ENCODE measurements around the gene GJB5.
A peak's percentile ranks its signal among the peaks of the same experiment; 100 is the strongest.
"Not testable (repeated sequence)": the region's sequence is repeated elsewhere in the genome, so short reads cannot be mapped to it uniquely, and the experiment has no call there.

GJB5 gene

DNA sequence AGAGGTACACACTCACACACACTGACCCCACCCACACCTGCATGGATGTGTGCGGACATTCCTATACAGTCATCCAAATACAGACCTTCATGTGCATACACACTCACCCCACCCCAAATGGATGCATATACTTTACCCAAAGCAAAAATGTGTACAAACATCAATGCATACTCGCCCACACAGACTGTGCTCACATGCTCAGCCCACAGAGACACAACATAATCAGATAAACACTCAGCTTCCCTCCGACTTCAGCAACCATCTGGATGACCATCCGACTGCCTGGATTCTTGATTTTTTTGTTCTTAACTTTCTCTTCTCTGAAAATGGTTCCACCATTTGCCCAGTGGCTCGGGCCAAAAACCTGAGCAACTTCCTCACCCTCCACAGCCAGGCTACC lies 24.4 kb upstream of the GJB5 start:
- no peak for DNase-seq (ENCODE audit: low read depth)
- TF ChIP-seq, protein P1, sequence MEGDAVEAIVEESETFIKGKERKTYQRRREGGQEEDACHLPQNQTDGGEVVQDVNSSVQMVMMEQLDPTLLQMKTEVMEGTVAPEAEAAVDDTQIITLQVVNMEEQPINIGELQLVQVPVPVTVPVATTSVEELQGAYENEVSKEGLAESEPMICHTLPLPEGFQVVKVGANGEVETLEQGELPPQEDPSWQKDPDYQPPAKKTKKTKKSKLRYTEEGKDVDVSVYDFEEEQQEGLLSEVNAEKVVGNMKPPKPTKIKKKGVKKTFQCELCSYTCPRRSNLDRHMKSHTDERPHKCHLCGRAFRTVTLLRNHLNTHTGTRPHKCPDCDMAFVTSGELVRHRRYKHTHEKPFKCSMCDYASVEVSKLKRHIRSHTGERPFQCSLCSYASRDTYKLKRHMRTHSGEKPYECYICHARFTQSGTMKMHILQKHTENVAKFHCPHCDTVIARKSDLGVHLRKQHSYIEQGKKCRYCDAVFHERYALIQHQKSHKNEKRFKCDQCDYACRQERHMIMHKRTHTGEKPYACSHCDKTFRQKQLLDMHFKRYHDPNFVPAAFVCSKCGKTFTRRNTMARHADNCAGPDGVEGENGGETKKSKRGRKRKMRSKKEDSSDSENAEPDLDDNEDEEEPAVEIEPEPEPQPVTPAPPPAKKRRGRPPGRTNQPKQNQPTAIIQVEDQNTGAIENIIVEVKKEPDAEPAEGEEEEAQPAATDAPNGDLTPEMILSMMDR (IDR thresholded peaks at IDR 0.05; ENCODE audit: insufficient read depth, low read depth, low read length, missing control alignments): no peak
- no peak overlapping the region for H3K4me3 ChIP-seq (ENCODE audit: low read length)

DNA sequence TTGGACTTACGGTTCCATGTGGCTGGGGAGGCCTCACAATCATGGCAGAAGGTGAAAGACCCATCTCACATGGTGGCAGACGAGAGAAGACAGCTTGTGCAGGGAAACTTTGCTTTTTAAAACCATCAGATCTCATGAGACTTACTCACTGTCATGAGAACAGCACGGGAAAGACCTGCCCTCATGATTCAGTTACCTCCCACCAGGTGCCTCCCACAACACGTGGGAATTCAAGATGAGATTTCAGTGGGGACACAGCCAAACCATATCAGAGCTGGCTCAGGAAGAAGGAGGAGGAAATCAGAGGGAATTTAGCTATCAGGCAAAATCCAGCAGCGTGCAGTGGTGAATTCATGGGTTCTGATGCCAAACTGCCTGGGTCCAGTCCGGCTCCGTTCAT lies 22.0 kb upstream of the GJB5 start:
- H3K4me3 ChIP-seq (ENCODE audit: low read length); DNase-seq (ENCODE audit: low read depth): not testable (repeated sequence)

DNA sequence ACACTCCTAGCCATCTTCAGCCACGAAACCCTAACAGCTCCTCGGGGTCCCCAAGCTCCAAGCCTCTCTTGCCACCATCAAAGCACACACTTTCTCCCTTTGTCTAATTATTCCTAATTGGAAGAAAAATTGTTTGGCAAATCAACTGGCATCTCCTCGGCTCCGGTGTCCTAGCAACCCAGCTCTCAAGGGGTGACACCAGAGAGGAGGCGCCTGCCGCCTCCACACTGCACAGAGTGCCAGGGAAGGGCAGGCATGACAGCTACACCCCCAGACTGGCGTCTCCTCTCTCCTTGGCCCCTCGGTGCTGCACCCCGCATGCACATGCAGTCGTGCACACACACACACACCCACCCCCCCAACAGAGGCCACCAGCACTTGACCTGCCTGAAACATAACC lies 18.2 kb upstream of the GJB5 start:
- TF ChIP-seq, protein P1 (IDR thresholded peaks at IDR 0.05; ENCODE audit: insufficient read depth, low read depth, low read length, missing control alignments): no peak

DNA sequence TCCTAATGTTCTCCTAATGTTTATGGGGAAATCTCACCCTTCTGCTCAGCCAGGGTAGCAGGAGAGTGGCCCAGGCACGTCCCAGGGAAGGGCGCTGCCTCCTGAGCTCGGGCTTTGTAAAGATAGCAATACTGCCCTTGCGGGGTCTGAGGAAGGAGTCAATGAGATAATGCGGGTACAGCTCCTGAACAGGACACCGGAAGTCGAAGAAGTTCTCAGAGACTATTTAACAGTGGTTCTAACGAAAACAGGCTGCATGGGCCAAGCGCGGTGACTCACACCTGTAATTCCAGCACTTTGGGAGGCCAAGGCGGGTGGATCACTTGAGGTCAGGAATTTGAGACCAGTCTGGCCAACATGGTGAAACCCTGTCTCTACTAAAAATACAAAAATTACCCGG lies 17.6 kb upstream of the GJB5 start:
- DNase-seq (ENCODE audit: low read depth); H3K4me3 ChIP-seq (ENCODE audit: low read length): not testable (repeated sequence)

More for the DNA sequence above, 18.2 kb upstream of the GJB5 start:
- no peak overlapping the region for H3K4me3 ChIP-seq (ENCODE audit: low read length)
- no peak for DNase-seq (ENCODE audit: low read depth)

DNA sequence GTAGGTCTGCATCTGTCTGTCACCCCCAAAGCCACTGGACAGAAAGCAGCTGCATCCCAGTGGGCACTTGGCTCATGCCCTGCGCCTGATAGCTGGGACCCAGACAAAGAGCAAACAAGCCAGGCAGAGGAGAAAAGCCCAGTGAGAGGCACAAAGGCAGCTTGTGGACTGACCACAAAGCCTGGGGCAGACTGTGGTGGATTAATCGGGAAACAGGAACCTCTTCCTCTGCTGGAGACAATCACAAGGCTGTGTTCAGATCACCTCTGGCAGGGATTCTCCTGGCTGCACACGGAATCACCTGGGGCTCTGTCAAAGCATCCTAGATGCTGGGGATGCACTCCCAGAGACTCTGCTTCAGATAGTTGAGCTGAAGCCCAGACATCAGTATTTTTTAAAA lies 15.2 kb upstream of the GJB5 start:
- H3K4me3 ChIP-seq (ENCODE audit: low read length): no peak overlapping the region
- no peak for DNase-seq (ENCODE audit: low read depth)
- TF ChIP-seq, protein P1 (IDR thresholded peaks at IDR 0.05; ENCODE audit: insufficient read depth, low read depth, low read length, missing control alignments): no peak

DNA sequence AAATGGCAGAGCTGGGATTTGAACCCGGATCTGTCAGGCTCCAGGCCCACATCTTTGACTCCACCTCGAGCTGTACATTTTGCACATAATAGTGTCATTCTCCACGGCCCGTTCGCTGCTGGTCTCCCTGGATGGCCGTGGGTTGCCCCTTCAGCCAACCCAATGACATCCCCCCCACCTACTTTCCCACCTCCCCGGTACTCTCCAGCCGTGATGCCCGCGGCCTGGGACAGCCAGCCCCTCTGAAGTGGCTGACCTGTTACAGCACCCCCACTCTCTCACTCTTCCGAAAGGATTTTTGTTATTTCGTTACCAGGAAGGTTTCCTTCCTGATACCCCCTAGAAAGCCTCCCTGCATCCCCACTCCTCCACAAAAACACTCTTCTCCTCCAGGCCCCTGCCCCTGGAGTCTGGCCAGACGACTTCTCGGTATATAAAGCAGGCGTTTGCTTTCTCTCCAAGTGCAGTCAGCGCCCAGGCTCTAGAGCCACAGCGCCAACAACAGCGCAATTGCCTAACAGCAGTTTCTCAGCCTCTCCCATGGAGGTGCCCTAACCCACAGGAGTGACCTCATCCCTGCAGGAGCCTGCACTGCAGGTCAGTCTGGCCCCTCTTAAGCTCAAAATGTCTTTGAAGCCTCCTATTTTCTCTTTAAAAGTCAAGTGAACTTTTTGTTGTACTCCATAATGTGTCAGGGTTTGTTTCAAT lies 14.5 kb upstream of the GJB5 start:
- TF ChIP-seq, protein P1 (IDR thresholded peaks at IDR 0.05; ENCODE audit: insufficient read depth, low read depth, low read length, missing control alignments): no peak
- peak; percentile 68 for DNase-seq (ENCODE audit: low read depth)
- H3K4me3 ChIP-seq (ENCODE audit: low read length): no peak overlapping the region

DNA sequence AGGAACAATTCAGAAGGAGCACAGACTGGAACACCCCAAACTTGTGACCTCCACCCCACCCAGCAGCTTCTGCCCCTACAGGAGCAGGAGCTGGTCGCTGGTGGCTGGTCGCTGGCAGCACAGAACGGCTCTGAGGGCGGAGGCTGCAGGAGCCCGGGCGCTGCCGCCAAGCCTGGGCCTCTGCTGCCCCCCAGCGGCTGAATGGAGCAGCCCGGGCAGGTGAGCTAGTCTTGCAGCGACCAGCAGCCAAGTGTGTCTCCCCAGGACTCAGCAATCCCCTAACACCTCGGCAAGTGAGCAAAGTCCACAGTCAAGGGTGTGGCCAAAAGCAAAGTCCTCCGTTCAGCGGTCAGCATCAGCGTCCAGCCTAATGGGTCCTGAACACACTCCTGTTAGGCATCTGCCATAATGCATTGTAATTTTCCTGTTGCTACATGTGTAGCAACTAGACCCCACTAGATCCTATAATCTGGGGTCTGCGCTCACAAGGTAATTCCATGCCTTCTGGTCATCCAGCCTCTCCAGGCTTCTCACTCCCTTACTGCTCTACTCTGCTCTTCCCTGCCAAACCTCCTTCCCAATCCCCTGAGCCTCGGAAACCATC lies 12.1 kb upstream of the GJB5 start:
- TF ChIP-seq, protein P1 (IDR thresholded peaks at IDR 0.05; ENCODE audit: insufficient read depth, low read depth, low read length, missing control alignments): peak; percentile 90
- H3K4me3 ChIP-seq (ENCODE audit: low read length): no peak overlapping the region

DNA sequence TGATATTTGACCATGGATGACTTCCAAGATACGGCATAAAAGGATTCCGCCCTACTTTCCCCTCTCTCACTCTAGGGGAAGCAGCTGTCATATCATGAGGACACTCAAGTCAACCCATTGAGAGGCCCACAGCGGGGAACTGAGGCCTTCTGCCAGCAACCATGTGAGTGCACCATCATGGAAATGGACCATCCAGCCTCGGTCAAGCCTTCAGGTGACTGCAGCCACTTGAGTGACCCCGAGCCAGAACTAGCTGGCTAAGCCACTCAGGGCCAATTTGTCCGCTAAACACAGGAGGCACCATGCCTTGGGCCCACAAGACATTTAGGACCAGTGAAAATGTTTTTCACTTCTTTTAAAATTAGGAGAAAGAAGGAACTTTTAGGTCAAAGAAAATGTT lies 11.1 kb upstream of the GJB5 start:
- TF ChIP-seq, protein P1 (IDR thresholded peaks at IDR 0.05; ENCODE audit: insufficient read depth, low read depth, low read length, missing control alignments): no peak
- DNase-seq (ENCODE audit: low read depth): no peak
- H3K4me3 ChIP-seq (ENCODE audit: low read length): no peak overlapping the region

More for the DNA sequence above, 12.1 kb upstream of the GJB5 start:
- DNase-seq (ENCODE audit: low read depth): peak; percentile 80
